DMS114 treated with DMSO at 0.1 percent for 48 hours (cell line): ENCODE results near the gene ORC1.

Experiments used
- DNase-seq: peaks from one replicate; lab custom pipeline; 2025; ENCODE audit not compliant: unreplicated experiment; lab: John Stamatoyannopoulos, UW

ORC1 gene

GRCh38 chr1:52404116-52404974 is at the start of gene ORC1, which contains the start of gene PRPF38A:
TSS of gene ORC1 (minus strand) at chr1:52404423. CDS start at chr1:52402223, 2,200 bp downstream.
TSS of gene PRPF38A (plus strand) at chr1:52404602. CDS start at chr1:52404750, 148 bp downstream.
- peak; percentile 96 for DNase-seq

GRCh38 chr1:52444463-52444862 is 40.2 kb upstream of the ORC1 start:
- no peak for DNase-seq

GRCh38 chr1:52439976-52440375 is 35.8 kb upstream of the ORC1 start:
- DNase-seq, result no peak

DNA sequence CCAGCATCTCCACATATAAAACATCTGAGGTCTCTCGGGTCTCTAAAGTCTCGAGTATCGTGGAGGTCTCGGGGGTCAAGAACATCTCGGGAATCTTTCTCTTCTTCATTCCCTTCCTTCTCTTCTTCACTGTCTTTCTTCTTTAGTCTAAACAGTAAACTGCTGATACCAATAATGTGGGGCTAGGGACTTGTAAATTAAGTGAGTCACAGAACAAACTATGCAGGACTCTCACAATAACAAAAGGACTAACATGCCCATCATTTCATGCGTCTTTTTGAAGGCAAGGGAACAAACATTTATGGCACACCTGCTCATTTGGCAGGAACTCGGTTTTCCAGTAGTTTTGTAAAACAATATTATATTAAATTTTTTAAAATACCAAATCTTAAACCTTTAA is 32.6 kb upstream of the ORC1 start:
- no peak for DNase-seq

- DNase-seq, result no peak
Observed at GRCh38 chr1:52435650-52436049, 31.4 kb upstream of the ORC1 start.

GRCh38 chr1:52435211-52435610 is 31.0 kb upstream of the ORC1 start:
- DNase-seq, result no peak

GRCh38 chr1:52432807-52433206 is 28.6 kb upstream of the ORC1 start:
- no peak for DNase-seq

DNA sequence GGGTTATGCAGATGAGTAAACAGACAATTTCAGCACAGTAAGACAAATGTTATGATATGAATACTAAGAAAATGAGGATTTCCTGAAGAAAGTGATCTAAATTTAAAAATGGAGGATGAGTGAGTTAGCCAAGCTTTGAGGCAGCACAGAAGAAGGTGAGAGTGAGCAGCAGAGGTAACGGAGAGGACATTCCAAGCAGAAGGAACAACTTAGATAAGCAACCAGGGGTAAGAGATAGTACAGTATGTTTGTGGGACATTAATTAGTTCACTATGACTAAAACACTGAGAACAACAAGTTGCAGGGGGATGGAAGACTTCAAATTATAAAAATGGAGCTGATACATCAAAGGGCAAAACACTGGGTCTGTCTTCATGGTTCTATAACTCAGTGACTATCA is 22.9 kb upstream of the ORC1 start:
- DNase-seq, result no peak

DNA sequence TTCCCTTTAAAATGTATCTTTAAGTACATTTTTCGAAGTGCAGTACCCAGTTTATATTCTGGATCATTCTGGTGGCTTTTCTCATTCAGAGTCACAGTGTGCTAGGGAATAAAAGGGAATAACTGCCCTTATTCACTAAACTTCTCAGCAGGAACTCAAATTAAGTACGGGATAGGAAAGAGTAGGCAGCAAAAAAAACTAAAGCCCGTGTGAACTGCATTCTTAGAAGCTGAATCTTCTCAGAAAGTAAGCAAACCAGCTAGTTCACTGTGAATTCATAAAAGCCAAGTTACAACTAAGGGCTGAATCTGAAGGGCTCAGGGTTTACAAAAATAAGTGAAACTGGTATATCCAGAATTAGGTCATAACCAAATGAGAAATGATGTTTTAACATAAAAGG is 22.1 kb upstream of the ORC1 start:
- DNase-seq, result no peak

GRCh38 chr1:52424813-52425212 is 20.6 kb upstream of the ORC1 start:
- no peak for DNase-seq

DNA sequence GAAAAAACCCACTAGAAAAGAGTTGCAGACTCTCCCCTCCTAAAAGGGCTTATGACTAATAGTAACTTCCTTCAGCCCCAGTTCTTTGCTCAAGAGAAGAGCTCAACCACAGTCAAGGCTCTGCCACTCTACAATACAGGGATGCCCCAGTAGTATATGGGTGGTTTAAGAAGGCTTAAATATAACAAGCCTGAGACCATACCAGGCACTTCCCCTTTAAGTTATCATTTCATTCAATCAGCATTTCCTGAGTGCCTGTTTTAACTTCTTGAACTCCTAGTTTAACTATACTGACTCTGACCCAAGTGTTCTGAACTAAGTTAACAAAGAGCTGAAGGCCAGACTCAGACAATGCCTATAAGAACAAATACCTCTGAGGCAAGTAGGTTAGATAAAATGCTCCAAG is 20.0 kb upstream of the ORC1 start:
- no peak for DNase-seq

DNA sequence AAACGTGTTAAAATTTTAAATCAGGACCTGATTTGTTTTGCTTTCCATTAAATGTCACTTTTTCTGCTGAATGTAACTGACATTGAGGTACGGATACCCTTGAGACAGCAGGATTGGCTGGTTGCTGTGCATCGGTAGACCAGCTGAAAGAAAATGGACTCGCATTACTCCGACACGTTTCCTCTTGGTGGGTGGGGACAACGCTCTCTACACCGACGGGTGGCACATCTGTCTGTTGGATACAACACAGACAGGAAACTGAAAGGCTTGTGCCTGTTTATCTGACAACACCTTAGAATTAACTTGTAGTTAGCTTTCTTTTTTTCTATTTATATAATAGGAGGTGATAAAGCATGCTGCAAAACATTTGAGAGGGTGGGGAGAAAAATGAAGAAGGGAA is 19.5 kb upstream of the ORC1 start:
- DNase-seq, result no peak

GRCh38 chr1:52423055-52423454 is 18.8 kb upstream of the ORC1 start:
- DNase-seq, result no peak

GRCh38 chr1:52420713-52421112 is 16.5 kb upstream of the ORC1 start:
- DNase-seq, result no peak

- DNase-seq, result no peak
Observed at GRCh38 chr1:52416811-52417210, 12.6 kb upstream of the ORC1 start.

DNA sequence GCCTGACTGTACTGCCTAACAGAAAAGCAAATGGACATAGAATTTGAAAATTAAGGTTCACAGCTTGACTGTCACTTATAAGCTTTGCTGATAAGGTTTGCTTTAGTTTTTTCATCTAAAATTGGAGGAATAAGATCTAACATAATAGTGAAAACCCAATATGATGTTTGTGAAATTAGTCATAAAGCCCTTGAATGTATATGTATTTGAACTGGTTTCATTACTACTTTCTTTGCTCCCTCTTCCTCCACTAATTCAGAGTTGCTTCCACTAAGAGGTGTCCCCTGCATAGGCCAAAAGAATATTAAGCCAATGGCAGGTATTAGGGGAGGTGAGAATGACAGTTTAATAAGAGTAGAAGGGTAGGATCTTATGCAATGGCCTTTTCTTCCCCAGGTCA is 10.7 kb upstream of the ORC1 start:
- DNase-seq, result no peak

GRCh38 chr1:52413410-52413989 is 9.3 kb upstream of the ORC1 start:
- DNase-seq, result no peak

DNA sequence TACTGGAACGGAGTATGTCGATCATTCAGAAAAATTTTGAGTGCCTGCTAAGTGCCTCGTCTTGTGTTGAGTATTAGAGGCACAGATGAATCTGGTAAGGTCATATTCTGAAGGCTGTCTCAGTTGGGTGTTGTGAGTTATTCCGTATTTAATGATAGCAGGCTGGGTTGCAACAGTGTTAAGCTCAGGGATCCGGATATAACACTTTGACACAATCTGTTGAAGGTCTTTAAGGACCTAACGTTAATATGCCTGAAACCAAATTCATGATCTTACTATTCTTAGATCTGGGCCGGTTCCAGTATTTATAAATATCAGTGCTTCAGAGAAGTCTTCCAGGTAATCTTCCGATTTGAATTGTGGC is 734 bp upstream of the ORC1 start:
- DNase-seq, result no peak

GRCh38 chr1:52403566-52404115 is 582 bp downstream of the ORC1 start:
- no peak for DNase-seq

DNA sequence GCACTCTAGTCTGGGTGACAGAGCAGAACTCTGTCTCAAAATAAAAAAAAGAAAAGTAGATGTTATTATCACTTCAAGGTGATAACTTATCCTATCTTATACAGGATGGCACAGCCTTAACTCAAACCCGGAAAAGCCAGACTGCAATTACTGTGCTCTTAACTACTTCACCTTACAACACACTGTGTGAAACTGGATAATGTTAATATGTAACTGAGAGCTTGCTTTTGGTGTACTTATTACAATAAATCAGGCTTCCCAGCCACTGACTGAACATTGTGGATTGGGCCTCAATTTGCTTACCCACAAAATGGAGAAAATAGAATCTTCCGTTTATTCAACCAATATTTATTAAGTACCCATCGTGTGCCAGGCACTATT is 1.4 kb downstream of the ORC1 start:
- no peak for DNase-seq

DNA sequence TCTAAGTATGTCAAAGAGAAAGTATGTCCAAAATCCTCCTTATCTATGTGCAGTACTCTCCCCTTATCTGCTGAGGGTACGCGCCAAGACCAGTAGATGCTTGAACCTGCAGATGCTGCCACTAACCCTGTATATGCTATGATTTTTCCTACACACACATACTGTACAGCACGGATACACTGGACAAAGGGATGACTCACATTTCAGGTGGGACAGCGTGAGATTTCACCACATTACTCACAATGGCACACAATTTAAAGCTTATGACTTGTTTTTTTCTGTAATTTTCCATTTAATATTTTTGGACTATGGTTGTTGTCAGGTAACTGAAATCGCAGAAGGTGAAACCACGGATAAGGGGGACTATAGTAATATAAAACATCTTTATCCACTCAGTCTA is 4.1 kb downstream of the ORC1 start:
- no peak for DNase-seq

- DNase-seq, result no peak
Observed at GRCh38 chr1:52399629-52400028, 4.6 kb downstream of the ORC1 start.
